Measurements from ENCODE around the gene RBP2.

GRCh38 chr3:139473155-139473771, 3.1 kb downstream of the RBP2 start:
- TF ChIP-seq, protein P1, sequence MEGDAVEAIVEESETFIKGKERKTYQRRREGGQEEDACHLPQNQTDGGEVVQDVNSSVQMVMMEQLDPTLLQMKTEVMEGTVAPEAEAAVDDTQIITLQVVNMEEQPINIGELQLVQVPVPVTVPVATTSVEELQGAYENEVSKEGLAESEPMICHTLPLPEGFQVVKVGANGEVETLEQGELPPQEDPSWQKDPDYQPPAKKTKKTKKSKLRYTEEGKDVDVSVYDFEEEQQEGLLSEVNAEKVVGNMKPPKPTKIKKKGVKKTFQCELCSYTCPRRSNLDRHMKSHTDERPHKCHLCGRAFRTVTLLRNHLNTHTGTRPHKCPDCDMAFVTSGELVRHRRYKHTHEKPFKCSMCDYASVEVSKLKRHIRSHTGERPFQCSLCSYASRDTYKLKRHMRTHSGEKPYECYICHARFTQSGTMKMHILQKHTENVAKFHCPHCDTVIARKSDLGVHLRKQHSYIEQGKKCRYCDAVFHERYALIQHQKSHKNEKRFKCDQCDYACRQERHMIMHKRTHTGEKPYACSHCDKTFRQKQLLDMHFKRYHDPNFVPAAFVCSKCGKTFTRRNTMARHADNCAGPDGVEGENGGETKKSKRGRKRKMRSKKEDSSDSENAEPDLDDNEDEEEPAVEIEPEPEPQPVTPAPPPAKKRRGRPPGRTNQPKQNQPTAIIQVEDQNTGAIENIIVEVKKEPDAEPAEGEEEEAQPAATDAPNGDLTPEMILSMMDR (IDR thresholded peaks at IDR 0.05) = no peak
- TF ChIP-seq POLR2A (IDR thresholded peaks at IDR 0.05) = no peak
- no peak for TF ChIP-seq EP300 (IDR thresholded peaks at IDR 0.05; ENCODE audit: low read depth)
- TF ChIP-seq POLR2AphosphoS5 (IDR thresholded peaks at IDR 0.05) = no peak
